Astrocyte (in vitro differentiated cells and primary cell): ENCODE measurements around the gene ANKRD29. TPM values are rescaled to one million over a fixed set of nuclear protein-coding genes. Genes with fewer than 3 reads are reported as not detected.

ENCODE experiments used
- DNase-seq: peaks from one replicate; pipeline ENCODE4 v3.0.0-alpha.2; 2010; ENCODE audit warnings: low read depth
- FAIRE-seq: peaks from 2 replicates; lab custom pipeline; 2011; peaks lifted over from hg19 to GRCh38; lab: Jason Lieb, UNC
- H2AFZ ChIP-seq: 2 replicates; pipeline ENCODE4 v1.6.0; 2012; ENCODE audit warnings: low read depth, low read length, inconsistent platforms
- H3K27ac ChIP-seq: 2 replicates; pipeline ENCODE4 v1.5.1; 2011; ENCODE audit warnings: low read depth, low read length, inconsistent platforms
- H3K27me3 ChIP-seq: 2 replicates; pipeline ENCODE4 v1.6.0; 2011; ENCODE audit warnings: low read length, inconsistent platforms; ENCODE audit not compliant: insufficient read depth
- H3K36me3 ChIP-seq: 2 replicates; pipeline ENCODE4 v1.5.1; 2011; ENCODE audit warnings: low read length, inconsistent platforms; ENCODE audit not compliant: insufficient read depth
- H3K4me1 ChIP-seq: 2 replicates; pipeline ENCODE4 v1.5.1; 2011; ENCODE audit warnings: low read length, inconsistent platforms; ENCODE audit not compliant: insufficient read depth
- H3K4me2 ChIP-seq: 2 replicates; pipeline ENCODE4 v1.6.0; 2012; ENCODE audit warnings: low read length, inconsistent platforms
- H3K4me3 ChIP-seq: 2 replicates; pipeline ENCODE4 v1.5.1; 2011; ENCODE audit warnings: low read depth, mild to moderate bottlenecking, low read length, inconsistent platforms; ENCODE audit not compliant: insufficient read depth
- H3K79me2 ChIP-seq: 2 replicates; pipeline ENCODE4 v1.6.0; 2012; ENCODE audit warnings: mild to moderate bottlenecking, low read length, inconsistent platforms; ENCODE audit not compliant: insufficient read depth
- H3K9ac ChIP-seq: 2 replicates; pipeline ENCODE4 v1.6.0; 2012; ENCODE audit warnings: mild to moderate bottlenecking, low read length, inconsistent platforms
- H3K9me3 ChIP-seq: 2 replicates; pipeline ENCODE4 v1.5.1; 2012; ENCODE audit warnings: low read depth, mild to moderate bottlenecking, low read length, inconsistent platforms; ENCODE audit not compliant: insufficient read depth
- H4K20me1 ChIP-seq: 2 replicates; pipeline ENCODE4 v1.6.0; 2012; ENCODE audit warnings: low read length, inconsistent platforms; ENCODE audit not compliant: insufficient read depth
- H3K27ac Mint-ChIP-seq: one replicate; pipeline ENCODE4 v1.8.0; 2021; ENCODE audit warnings: mild to moderate bottlenecking, mixed read lengths; ENCODE audit not compliant: unreplicated experiment
- H3K27me3 Mint-ChIP-seq: one replicate; pipeline ENCODE4 v1.8.0; 2021; ENCODE audit warnings: low read depth, mixed read lengths; ENCODE audit not compliant: unreplicated experiment
- H3K36me3 Mint-ChIP-seq: one replicate; pipeline ENCODE4 v1.8.0; 2021; ENCODE audit warnings: low read depth, mixed read lengths; ENCODE audit not compliant: unreplicated experiment
- H3K4me1 Mint-ChIP-seq: one replicate; pipeline ENCODE4 v1.8.0; 2021; ENCODE audit warnings: low read depth, mixed read lengths; ENCODE audit not compliant: unreplicated experiment
- H3K4me3 Mint-ChIP-seq: one replicate; pipeline ENCODE4 v1.8.0; 2021; ENCODE audit warnings: mild to moderate bottlenecking, moderate library complexity, mixed read lengths; ENCODE audit not compliant: unreplicated experiment
- H3K9me3 Mint-ChIP-seq: one replicate; pipeline ENCODE4 v1.8.0; 2021; ENCODE audit warnings: mild to moderate bottlenecking, mixed read lengths; ENCODE audit not compliant: unreplicated experiment
- EZH2 ChIP-seq: IDR thresholded peaks from 2 replicates; pipeline ENCODE4 v1.6.1; 2012; ENCODE audit warnings: mild to moderate bottlenecking, low read length, inconsistent platforms; ENCODE audit not compliant: insufficient read depth
- total RNA-seq: library from RNA; stranded (reverse); gene quantifications from 2 replicates; pipeline ENCODE4 v1.2.1, GENCODE V29; 2021
- TF ChIP-seq, protein P1 (sequence below): IDR thresholded peaks from 2 replicates; pipeline ENCODE4 v1.5.1; 2011; ENCODE audit warnings: low read depth, mild to moderate bottlenecking, inconsistent platforms, low read length, moderate library complexity; ENCODE audit not compliant: insufficient read depth

ANKRD29 gene
- total RNA-seq, 1 donor from 2014 or later: 0.75 TPM

DNA sequence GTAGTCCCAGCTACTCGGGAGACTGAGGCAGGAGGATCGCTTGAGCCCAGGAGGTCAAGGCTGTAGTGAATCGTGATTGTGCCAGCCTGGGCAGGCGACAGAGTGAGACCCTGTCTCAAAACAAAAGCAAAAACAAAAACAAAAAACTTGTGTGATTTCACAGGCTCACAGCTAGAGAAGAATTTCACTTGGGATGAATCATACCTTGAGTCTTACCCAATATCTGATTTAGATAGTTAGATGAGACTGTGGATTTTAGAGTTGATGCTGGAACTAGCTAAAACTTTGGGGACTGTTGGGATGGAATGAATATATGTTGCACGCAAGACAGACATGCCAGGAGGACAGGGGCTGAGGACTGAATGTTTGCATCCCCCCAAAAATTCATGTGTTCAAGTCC is 4.4 kb downstream of the ANKRD29 start:
- DNase-seq: no peak
- Mint-ChIP-seq H3K27me3 (peaks cover 44% of the 10 kb centered on the region), H3K9me3 (peaks cover 2% of the 10 kb centered on the region)

DNA sequence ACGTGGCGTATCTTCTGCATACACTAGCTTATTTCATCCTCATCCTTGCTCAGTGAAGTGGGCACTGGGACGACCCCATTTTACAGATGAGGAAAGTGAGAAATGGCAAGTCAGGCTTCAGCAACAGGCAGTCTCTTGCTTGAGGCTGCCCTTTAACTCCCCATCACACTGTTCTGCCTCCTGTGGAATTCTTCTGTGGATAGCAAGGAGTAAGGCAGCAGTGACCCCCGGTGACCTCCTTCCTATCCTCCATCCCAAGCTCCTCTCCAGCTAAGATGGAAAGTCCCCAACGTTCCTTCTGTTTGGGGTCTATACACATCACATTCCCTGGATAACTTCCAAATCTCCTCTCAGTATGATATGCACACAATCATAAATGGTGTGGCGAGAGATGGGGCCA is 10.5 kb downstream of the ANKRD29 start:
- FAIRE-seq (no peak), DNase-seq (no peak)
- no peak overlapping the region for H3K4me3 Mint-ChIP-seq
- peaks cover 9% of the 10 kb centered on the region for H3K4me1 Mint-ChIP-seq
- H3K4me1 ChIP-seq: peaks cover 4% of the 10 kb centered on the region
- H3K9me3 Mint-ChIP-seq: peaks cover 2% of the 10 kb centered on the region
- H2AFZ ChIP-seq: no peak overlapping the region
- H3K36me3 Mint-ChIP-seq: no peaks in the 10 kb centered on the region
- H4K20me1 ChIP-seq: no peaks in the 10 kb centered on the region
- no peak overlapping the region for H3K9ac ChIP-seq
- TF ChIP-seq, protein P1, sequence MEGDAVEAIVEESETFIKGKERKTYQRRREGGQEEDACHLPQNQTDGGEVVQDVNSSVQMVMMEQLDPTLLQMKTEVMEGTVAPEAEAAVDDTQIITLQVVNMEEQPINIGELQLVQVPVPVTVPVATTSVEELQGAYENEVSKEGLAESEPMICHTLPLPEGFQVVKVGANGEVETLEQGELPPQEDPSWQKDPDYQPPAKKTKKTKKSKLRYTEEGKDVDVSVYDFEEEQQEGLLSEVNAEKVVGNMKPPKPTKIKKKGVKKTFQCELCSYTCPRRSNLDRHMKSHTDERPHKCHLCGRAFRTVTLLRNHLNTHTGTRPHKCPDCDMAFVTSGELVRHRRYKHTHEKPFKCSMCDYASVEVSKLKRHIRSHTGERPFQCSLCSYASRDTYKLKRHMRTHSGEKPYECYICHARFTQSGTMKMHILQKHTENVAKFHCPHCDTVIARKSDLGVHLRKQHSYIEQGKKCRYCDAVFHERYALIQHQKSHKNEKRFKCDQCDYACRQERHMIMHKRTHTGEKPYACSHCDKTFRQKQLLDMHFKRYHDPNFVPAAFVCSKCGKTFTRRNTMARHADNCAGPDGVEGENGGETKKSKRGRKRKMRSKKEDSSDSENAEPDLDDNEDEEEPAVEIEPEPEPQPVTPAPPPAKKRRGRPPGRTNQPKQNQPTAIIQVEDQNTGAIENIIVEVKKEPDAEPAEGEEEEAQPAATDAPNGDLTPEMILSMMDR: no peak
- TF ChIP-seq EZH2: no peak
- peaks cover 31% of the 10 kb centered on the region for H3K27me3 Mint-ChIP-seq
- no peak overlapping the region for H3K4me3 ChIP-seq
- no peaks in the 10 kb centered on the region for H3K9me3 ChIP-seq
- H3K27me3 ChIP-seq: peaks cover 10% of the 10 kb centered on the region
- H3K4me2 ChIP-seq: no peak overlapping the region
- H3K79me2 ChIP-seq: no peaks in the 10 kb centered on the region
- no peaks in the 10 kb centered on the region for H3K36me3 ChIP-seq
- H3K27ac Mint-ChIP-seq: no peak overlapping the region
- H3K27ac ChIP-seq: no peak overlapping the region

More for the DNA sequence above, 4.4 kb downstream of the ANKRD29 start:
- no peaks in the 10 kb centered on the region for H3K9me3 ChIP-seq
- Mint-ChIP-seq H3K36me3 (no peaks in the 10 kb centered on the region), H3K4me3 (no peak overlapping the region), H3K4me1 (peaks cover 6% of the 10 kb centered on the region), H3K27ac (no peak overlapping the region)
- H3K4me1 ChIP-seq: peaks cover 4% of the 10 kb centered on the region
- no peak overlapping the region for H2AFZ ChIP-seq
- H3K79me2 ChIP-seq: no peaks in the 10 kb centered on the region
- H4K20me1 ChIP-seq: no peaks in the 10 kb centered on the region
- no peak overlapping the region for H3K27ac ChIP-seq
- peaks cover 39% of the 10 kb centered on the region for H3K27me3 ChIP-seq
- no peak overlapping the region for H3K4me2 ChIP-seq
- TF ChIP-seq EZH2: no peak
- TF ChIP-seq, protein P1: no peak
- no peak for FAIRE-seq
- H3K9ac ChIP-seq: no peak overlapping the region
- no peak overlapping the region for H3K4me3 ChIP-seq
- no peaks in the 10 kb centered on the region for H3K36me3 ChIP-seq
